NCI-H510A treated with DMSO at 0.1 percent for 48 hours (cell line): ENCODE data around the gene UBE2J2.

Experiments used
- DNase-seq: peaks from one replicate; lab custom pipeline; 2025; lab: John Stamatoyannopoulos, UW

UBE2J2 gene

DNA sequence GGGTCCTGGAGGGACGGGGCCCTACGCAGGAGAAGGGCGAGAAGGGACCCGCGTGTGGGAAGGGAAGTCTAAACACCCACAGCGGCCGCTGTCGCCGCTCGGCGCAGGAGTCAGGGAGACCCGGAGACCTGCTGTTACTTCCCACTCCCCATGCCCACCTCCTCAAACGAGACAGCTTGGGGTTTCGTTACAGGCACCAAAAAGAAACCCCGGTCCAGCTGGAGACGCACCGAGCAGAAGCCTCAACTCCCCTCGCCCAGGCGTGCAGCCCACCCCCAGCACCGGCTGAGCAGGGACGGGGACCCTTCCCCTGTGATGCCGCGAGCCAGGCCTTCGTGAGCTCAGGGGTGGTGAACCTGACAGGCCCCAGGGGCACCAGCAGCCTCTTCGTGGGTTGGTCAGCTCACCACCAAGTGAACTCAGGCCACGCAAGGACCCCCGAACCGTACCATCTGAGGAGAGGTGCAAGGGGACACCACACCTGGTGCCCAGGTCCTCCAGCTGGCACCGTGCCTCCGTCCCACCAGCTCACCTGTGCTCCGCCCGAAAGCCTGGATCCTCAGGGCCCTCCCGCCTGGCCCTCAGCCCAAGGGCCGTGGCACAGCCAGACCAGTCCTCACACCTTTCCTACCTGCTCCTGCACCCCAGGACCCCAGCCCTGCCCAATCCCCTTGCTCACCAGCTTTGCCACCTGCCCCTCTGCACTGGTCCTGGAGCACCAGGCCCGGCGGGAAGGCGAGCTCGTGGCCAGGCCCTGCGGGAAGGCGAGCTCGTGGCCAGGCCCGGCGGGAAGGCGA, 46.9 kb downstream of the UBE2J2 start:
- no peak for DNase-seq

DNA sequence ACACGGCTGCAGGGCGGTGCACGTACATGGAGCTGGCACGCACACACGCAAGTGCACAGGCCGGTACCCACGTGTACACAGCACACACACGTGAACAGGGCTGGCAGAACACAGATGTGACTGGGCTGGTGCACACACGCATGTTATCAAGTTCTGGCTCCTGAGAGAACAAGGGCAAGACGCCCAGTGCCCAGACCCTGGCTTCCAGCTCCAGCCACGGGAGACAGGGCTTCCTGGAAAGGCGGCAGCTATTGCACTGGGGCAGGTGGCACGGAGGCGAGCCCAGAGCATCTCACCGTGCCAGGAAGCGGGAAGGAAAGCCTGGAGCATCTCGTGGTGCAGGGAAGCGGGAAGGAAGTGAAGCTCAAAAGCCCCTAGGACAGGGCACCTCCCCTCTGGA, 47.7 kb downstream of the UBE2J2 start:
- no peak for DNase-seq

- no peak for DNase-seq
Observed at GRCh38 chr1:1225238-1225845, 48.3 kb downstream of the UBE2J2 start.

DNA sequence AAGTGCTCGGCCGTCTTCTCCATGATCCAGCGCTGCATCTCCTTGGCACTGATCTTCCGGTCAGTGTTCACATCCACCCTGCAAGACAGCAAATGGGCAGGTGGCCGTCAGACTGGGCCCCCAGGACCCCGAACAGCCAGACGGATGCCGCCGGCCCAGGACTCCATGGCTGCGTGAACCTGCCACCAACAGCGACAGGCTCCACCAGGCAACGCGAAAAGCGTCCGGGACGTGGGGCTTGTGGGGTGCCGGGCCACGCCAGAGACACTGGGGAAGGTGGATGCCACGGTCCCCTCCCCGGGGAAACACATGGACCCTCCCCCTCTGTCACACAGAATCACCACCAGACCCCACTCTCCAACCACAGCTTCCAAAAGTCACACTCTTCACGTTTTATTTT, 49.8 kb downstream of the UBE2J2 start:
- no peak for DNase-seq

GRCh38 chr1:1223321-1223720, 50.3 kb downstream of the UBE2J2 start:
- no peak for DNase-seq

DNA sequence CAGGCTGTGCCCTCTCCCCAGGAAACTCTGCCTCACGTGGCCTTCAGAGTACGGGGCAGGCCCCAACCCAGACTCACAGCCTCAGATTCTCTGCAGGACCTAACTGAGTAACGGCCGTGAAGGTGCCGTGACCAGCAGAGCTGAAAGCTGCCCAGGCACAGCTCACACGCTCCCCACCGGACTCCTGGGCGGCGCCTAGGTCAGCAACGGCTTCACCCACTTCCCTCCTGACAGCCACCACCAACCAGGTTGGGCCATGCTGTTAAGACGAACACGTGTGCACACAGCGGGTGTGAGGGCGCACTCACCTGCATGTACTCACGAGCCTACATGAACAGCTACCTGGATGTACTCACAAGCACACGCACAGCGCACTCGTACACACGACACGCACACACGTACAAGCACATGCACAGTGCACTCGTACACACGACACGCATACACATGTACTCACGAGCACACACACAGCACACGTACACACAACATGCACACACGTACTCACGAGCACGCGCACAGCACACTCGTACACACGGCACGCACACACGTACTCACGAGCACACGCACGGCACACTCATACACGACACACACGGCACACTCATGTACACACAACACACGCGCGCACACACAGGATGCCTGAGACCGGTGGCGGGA, 51.0 kb downstream of the UBE2J2 start:
- no peak for DNase-seq

- DNase-seq, result no peak
Observed at GRCh38 chr1:1221887-1222574, 51.6 kb downstream of the UBE2J2 start.

DNA sequence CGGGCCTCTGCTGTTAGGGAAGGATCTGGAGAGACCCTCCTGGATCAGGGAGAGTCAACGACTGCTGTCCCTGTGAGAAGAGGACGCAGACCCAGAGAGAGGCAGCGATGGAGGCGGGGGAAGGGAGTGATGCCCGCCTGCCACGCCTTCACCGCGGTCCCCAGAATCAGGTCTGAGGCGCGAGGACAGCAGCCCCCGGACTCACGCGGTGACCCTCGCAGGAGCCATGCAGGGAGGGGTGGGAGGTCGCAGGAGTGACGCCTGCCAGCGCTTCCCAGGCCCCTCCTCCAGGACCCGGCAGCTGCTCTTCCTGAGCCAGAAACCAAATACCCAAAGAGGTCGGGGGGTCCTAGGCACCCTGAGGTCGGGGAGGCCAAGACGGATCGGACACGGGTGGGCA, 53.5 kb downstream of the UBE2J2 start:
- no peak for DNase-seq

GRCh38 chr1:1219341-1219740, 54.3 kb downstream of the UBE2J2 start:
- DNase-seq, result no peak

DNA sequence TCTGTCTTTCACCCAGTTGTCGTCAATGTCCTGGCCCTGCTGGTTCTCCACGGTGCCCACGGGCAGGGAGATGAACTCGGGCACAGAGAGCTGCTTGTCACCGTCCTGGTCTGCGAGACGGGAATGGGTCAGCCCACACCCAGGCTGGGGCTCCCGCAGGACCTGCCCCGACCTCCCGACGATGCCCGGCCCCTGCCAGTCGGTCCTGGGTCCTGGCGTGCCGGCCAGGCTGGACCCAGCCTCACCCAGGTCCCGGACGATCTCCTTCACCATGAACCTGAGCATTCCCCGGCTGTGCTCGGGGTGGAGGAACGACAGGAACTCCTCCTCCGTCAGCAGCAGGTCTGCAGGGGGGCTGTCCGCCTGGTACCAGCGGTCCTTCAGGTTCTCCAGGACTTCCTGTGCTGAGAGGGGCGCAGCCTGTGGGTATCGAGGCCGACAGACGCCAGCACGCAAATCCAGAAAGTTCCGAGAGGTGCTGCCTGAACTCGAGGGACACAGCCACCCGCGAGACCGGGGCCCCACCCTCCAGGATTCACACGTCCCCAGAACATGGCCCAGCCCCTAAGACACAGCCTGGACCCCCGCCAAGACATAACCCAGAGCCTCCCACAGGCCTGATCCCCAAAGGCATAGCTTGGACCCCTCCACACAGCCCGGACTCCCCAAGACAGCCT, 55.0 kb downstream of the UBE2J2 start:
- DNase-seq, result no peak

DNA sequence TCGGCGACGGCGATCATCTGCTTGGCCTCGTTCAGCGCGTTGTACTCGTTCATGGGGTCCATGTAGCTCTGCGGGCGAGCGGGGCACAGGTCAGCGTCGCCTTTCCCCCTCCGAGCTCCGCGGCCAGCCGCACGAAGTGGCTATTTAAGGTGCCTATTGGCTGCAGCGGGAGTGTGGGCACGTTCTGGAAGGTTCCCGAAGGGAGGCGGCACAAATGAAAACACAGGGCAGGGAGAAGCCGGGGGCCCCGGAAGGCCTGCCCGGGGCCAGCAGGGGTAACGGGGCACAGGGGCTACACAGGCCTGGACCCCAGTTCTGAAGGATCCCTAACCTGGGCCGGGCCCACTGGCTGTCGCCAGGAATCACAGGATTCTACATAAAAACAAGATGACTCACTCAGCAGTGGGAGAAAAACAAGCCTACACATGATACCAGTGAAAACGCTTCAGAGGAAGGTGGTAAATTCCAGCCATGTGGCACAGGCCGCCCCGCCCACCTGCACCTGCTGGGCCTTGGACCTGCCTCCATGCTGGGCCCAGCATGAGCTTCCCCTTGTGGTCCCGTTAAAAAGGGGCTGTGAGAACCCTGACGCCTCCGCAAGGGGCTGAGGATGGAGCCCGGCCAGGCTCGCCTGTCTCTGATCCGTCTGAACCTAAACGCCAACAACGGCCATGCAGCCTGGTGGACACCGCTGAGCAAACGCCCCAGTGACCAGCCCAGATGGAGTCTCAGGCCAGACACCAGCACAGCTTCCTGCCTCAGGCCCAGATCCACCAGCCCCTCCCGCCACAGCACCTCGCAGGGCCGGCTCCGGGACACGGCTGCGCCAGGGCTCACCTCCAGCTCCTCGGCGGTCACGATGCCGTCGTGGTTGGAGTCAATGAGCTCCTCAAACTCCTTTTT, 55.8 kb downstream of the UBE2J2 start:
- DNase-seq, result no peak

DNA sequence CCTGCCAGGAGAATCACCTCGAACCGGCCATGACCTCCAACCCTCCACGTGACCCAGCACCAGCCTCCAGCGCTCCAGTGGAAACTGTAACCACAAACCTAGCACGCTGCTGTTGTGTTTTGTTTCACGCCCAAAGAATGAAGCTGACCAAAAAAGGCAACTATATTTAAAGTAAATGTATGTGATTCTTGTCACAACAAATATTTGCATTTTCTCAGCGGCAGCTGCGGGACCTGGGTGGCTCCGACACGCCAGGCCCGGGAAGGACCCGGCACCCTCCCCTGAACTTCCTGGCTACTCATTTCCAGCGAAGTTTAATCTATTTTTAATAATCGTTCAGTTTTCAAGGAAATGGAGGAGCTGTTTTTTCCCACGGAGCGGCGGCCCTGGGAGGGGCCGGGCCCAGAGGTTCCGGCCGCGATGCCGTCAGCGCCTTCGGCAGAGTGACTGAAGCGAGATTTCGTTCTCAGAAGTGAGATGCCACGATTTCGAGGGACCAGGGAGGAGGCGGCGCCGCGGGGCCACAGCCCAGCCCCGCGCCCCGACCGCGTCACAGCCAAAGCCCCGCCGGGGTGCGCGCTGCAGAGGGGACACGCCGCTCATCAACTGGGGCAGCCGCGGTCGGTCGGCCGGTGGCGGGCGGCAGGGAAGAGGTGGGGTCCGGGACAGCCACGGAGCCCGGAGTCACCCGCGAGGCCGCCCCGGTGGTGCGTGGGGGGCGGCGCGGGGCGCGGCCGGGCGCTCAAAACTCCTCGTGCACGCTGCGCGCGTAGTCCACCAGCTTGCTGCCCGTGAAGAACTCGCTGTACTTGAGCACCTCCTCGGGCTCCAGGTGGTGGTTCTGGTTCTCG, 56.7 kb downstream of the UBE2J2 start:
- no peak for DNase-seq

GRCh38 chr1:1215881-1216605, 57.6 kb downstream of the UBE2J2 start:
- no peak for DNase-seq

DNA sequence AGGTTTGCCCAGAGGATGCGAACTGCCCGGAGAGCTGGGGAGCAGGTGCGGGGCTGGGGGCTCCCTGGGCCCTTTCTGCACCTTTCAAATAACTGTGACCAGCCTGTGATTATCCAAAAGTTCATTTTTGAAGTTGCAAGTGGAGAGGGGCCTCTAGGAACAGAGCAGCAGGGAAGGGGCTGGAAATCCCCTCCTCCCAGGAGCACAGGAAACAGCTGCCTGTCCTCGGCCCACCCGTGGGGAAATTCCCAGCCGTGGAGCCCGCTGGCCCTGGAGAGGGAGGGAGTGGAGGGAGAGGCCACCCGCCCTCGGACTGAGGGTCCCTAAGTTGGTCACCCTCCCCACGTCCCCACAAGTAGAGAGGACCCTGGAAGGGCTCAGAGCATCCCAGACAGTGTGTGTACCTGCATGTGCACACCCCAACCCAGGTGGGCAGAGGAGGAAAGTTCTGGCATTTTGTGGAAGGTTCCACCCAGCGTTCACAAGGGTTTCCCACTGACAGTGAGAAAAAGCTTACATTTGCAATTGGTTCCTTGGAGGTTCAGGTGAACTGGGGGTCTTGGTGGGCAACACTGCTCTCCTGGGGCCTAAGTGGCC, 58.5 kb downstream of the UBE2J2 start:
- DNase-seq, result no peak

GRCh38 chr1:1213345-1214265, 60.0 kb downstream of the UBE2J2 start, which contains the start of gene TNFRSF4:
TSS of gene TNFRSF4 (minus strand) at chr1:1214153. CDS start at chr1:1214127, 26 bp downstream.
- DNase-seq, result no peak

- no peak for DNase-seq
Observed at GRCh38 chr1:1212780-1213344, 60.8 kb downstream of the UBE2J2 start.
